NCI-H1417 (cell line): ENCODE measurements around the gene MYH15.
A peak's percentile ranks its signal among the peaks of the same experiment; 100 is the strongest.

Experiments
- DNase-seq, 3 experiments: peaks; one replicate each; lab custom pipeline; 2025; lab: John Stamatoyannopoulos, UW

Gene MYH15

GRCh38 chr3:108415661-108416060 is 94.7 kb downstream of the MYH15 start:
- DNase-seq: no peak

GRCh38 chr3:108414007-108414406 is 96.4 kb downstream of the MYH15 start:
- DNase-seq: no peak

GRCh38 chr3:108412121-108412750 is 98.2 kb downstream of the MYH15 start:
- peak in 1 of 3 experiments; percentile 6 for DNase-seq

GRCh38 chr3:108410531-108410984 is 99.8 kb downstream of the MYH15 start:
- no peak for DNase-seq

- DNase-seq: no peak
Measured at GRCh38 chr3:108409800-108410178, 100.6 kb downstream of the MYH15 start.

- DNase-seq: no peak
Measured at GRCh38 chr3:108408883-108409799, 101.3 kb downstream of the MYH15 start.

GRCh38 chr3:108407886-108408285 is 102.5 kb downstream of the MYH15 start:
- peak in 1 of 3 experiments; percentile 39 for DNase-seq

- DNase-seq: peak; percentile 64 to 90 (median 75)
Measured at GRCh38 chr3:108406661-108407206, 103.7 kb downstream of the MYH15 start.

- peak in 1 of 3 experiments; percentile 37 for DNase-seq
Measured at GRCh38 chr3:108406063-108406660, 104.2 kb downstream of the MYH15 start.

- peak in 2 of 3 experiments; percentile 57 to 65 for DNase-seq
Measured at GRCh38 chr3:108404368-108404767, 106.0 kb downstream of the MYH15 start.

- DNase-seq: peak in 1 of 3 experiments; percentile 40
Measured at GRCh38 chr3:108403686-108404345, 106.6 kb downstream of the MYH15 start.

- peak in 1 of 3 experiments; percentile 36 for DNase-seq
Measured at GRCh38 chr3:108403198-108403597, 107.2 kb downstream of the MYH15 start.

GRCh38 chr3:108401836-108402235 is 108.6 kb downstream of the MYH15 start:
- no peak for DNase-seq

- DNase-seq: no peak
Measured at GRCh38 chr3:108398510-108398909, 111.9 kb downstream of the MYH15 start.

- no peak for DNase-seq
Measured at GRCh38 chr3:108396336-108396735, 114.1 kb downstream of the MYH15 start.

GRCh38 chr3:108394563-108394962 is 115.8 kb downstream of the MYH15 start:
- no peak for DNase-seq

- no peak for DNase-seq
Measured at GRCh38 chr3:108394016-108394415, 116.4 kb downstream of the MYH15 start.

- peak in 2 of 3 experiments; percentile 15 to 36 for DNase-seq
Measured at GRCh38 chr3:108393128-108393900, 117.1 kb downstream of the MYH15 start.

GRCh38 chr3:108391917-108392593 is 118.3 kb downstream of the MYH15 start:
- DNase-seq: no peak

- DNase-seq: peak; percentile 23 to 73 (median 42)
Measured at GRCh38 chr3:108389372-108389771, 121.0 kb downstream of the MYH15 start.
